ENCODE measurements around the gene CASP6. TPM values are rescaled to one million over a fixed set of nuclear protein-coding genes. Genes with fewer than 3 reads are reported as not detected.

Gene CASP6
- total RNA-seq, 1 experiment from 2014 or later, result 47.9 TPM

- Histone ChIP-seq H3K4me3 (no peak overlapping the region), H3K36me3 (no peaks in the 10 kb centered on the region), H3K4me1 (replicated peaks) (no peaks in the 10 kb centered on the region), H3K27ac (no peak overlapping the region), H3K27me3 (replicated peaks) (no peaks in the 10 kb centered on the region), H3K9me3 (replicated peaks) (no peaks in the 10 kb centered on the region)
- no peak for DNase-seq (ENCODE audit: low read depth in 1 of 2, low spot score in 2 of 2)
Measured at GRCh38 chr4:109673303-109673702, 29.9 kb downstream of the CASP6 start.

- Histone ChIP-seq H3K27ac (no peak overlapping the region), H3K4me1 (replicated peaks) (no peaks in the 10 kb centered on the region), H3K4me3 (no peak overlapping the region), H3K27me3 (replicated peaks) (no peaks in the 10 kb centered on the region), H3K9me3 (replicated peaks) (no peaks in the 10 kb centered on the region), H3K36me3 (no peaks in the 10 kb centered on the region)
- DNase-seq (ENCODE audit: low read depth in 1 of 2, low spot score in 2 of 2), result no peak
Measured at GRCh38 chr4:109672169-109672930, 30.9 kb downstream of the CASP6 start.

GRCh38 chr4:109671350-109671749 is 31.9 kb downstream of the CASP6 start:
- H3K27me3 ChIP-seq (replicated peaks), result no peaks in the 10 kb centered on the region
- no peaks in the 10 kb centered on the region for H3K36me3 ChIP-seq
- no peak overlapping the region for H3K27ac ChIP-seq
- H3K4me1 ChIP-seq (replicated peaks), result no peaks in the 10 kb centered on the region
- no peaks in the 10 kb centered on the region for H3K9me3 ChIP-seq (replicated peaks)
- DNase-seq (ENCODE audit: low read depth in 1 of 2, low spot score in 2 of 2), result no peak
- H3K4me3 ChIP-seq, result no peak overlapping the region

GRCh38 chr4:109665783-109666485 is 37.3 kb downstream of the CASP6 start:
- H3K4me1 ChIP-seq (replicated peaks), result no peaks in the 10 kb centered on the region
- no peak for DNase-seq (ENCODE audit: low read depth in 1 of 2, low spot score in 2 of 2)
- no peak overlapping the region for H3K4me3 ChIP-seq
- no peak overlapping the region for H3K27ac ChIP-seq
- no peaks in the 10 kb centered on the region for H3K27me3 ChIP-seq (replicated peaks)
- H3K36me3 ChIP-seq, result no peaks in the 10 kb centered on the region
- H3K9me3 ChIP-seq (replicated peaks), result 0 out of 2 replicates have a peak, but pooled peaks cover 2% of the 10 kb centered on the region

GRCh38 chr4:109662771-109663170 is 40.5 kb downstream of the CASP6 start:
- H3K27ac ChIP-seq, result no peak overlapping the region
- no peak for DNase-seq (ENCODE audit: low read depth in 1 of 2, low spot score in 2 of 2)
- H3K27me3 ChIP-seq (replicated peaks), result no peaks in the 10 kb centered on the region
- no peaks in the 10 kb centered on the region for H3K4me1 ChIP-seq (replicated peaks)
- no peak overlapping the region for H3K4me3 ChIP-seq
- H3K36me3 ChIP-seq, result no peaks in the 10 kb centered on the region
- H3K9me3 ChIP-seq (replicated peaks), result 0 out of 2 replicates have a peak, but pooled peaks cover 2% of the 10 kb centered on the region

GRCh38 chr4:109662116-109662515 is 41.1 kb downstream of the CASP6 start:
- Histone ChIP-seq H3K4me1 (replicated peaks) (no peaks in the 10 kb centered on the region), H3K9me3 (replicated peaks) (0 out of 2 replicates have a peak, but pooled peaks cover 2% of the 10 kb centered on the region), H3K27ac (no peak overlapping the region), H3K27me3 (replicated peaks) (no peaks in the 10 kb centered on the region), H3K36me3 (no peaks in the 10 kb centered on the region), H3K4me3 (no peak overlapping the region)
- DNase-seq (ENCODE audit: low read depth in 1 of 2, low spot score in 2 of 2), result no peak

- Histone ChIP-seq H3K27ac (no peak overlapping the region), H3K9me3 (replicated peaks) (0 out of 2 replicates have a peak, but pooled peaks cover 2% of the 10 kb centered on the region), H3K4me1 (replicated peaks) (no peaks in the 10 kb centered on the region), H3K36me3 (no peaks in the 10 kb centered on the region), H3K27me3 (replicated peaks) (no peaks in the 10 kb centered on the region), H3K4me3 (no peak overlapping the region)
- DNase-seq (ENCODE audit: low read depth in 1 of 2, low spot score in 2 of 2), result no peak
Measured at GRCh38 chr4:109658871-109659410, 44.3 kb downstream of the CASP6 start.

GRCh38 chr4:109657854-109658418 is 45.3 kb downstream of the CASP6 start:
- no peak overlapping the region for H3K27ac ChIP-seq
- H3K4me3 ChIP-seq, result no peak overlapping the region
- no peak for DNase-seq (ENCODE audit: low read depth in 1 of 2, low spot score in 2 of 2)
- 0 out of 2 replicates have a peak, but pooled peaks cover 2% of the 10 kb centered on the region for H3K9me3 ChIP-seq (replicated peaks)
- no peaks in the 10 kb centered on the region for H3K27me3 ChIP-seq (replicated peaks)
- H3K4me1 ChIP-seq (replicated peaks), result no peaks in the 10 kb centered on the region
- no peaks in the 10 kb centered on the region for H3K36me3 ChIP-seq

GRCh38 chr4:109655396-109655795 is 47.8 kb downstream of the CASP6 start:
- H3K9me3 ChIP-seq (replicated peaks), result no peaks in the 10 kb centered on the region
- no peak overlapping the region for H3K4me3 ChIP-seq
- no peaks in the 10 kb centered on the region for H3K4me1 ChIP-seq (replicated peaks)
- no peaks in the 10 kb centered on the region for H3K36me3 ChIP-seq
- H3K27me3 ChIP-seq (replicated peaks), result no peaks in the 10 kb centered on the region
- DNase-seq (ENCODE audit: low read depth in 1 of 2, low spot score in 2 of 2), result no peak
- no peak overlapping the region for H3K27ac ChIP-seq

GRCh38 chr4:109649872-109650271 is 53.4 kb downstream of the CASP6 start:
- H3K4me1 ChIP-seq (replicated peaks), result no peaks in the 10 kb centered on the region
- no peaks in the 10 kb centered on the region for H3K9me3 ChIP-seq (replicated peaks)
- no peaks in the 10 kb centered on the region for H3K36me3 ChIP-seq
- H3K27me3 ChIP-seq (replicated peaks), result no peaks in the 10 kb centered on the region
- H3K4me3 ChIP-seq, result no peak overlapping the region
- DNase-seq (ENCODE audit: low read depth in 1 of 2, low spot score in 2 of 2), result no peak
- no peak overlapping the region for H3K27ac ChIP-seq

- H3K27ac ChIP-seq, result no peak overlapping the region
- H3K4me1 ChIP-seq (replicated peaks), result no peaks in the 10 kb centered on the region
- DNase-seq (ENCODE audit: low read depth in 1 of 2, low spot score in 2 of 2), result no peak
- no peaks in the 10 kb centered on the region for H3K27me3 ChIP-seq (replicated peaks)
- no peaks in the 10 kb centered on the region for H3K9me3 ChIP-seq (replicated peaks)
- no peak overlapping the region for H3K4me3 ChIP-seq
- H3K36me3 ChIP-seq, result no peaks in the 10 kb centered on the region
Measured at GRCh38 chr4:109648997-109649575, 54.2 kb downstream of the CASP6 start.

- no peaks in the 10 kb centered on the region for H3K9me3 ChIP-seq (replicated peaks)
- no peaks in the 10 kb centered on the region for H3K4me1 ChIP-seq (replicated peaks)
- no peaks in the 10 kb centered on the region for H3K36me3 ChIP-seq
- H3K27me3 ChIP-seq (replicated peaks), result no peaks in the 10 kb centered on the region
- H3K4me3 ChIP-seq, result no peak overlapping the region
- no peak overlapping the region for H3K27ac ChIP-seq
- no peak for DNase-seq (ENCODE audit: low read depth in 1 of 2, low spot score in 2 of 2)
Measured at GRCh38 chr4:109648266-109648996, 54.8 kb downstream of the CASP6 start.

All from SJSA1 (cell line).